HepG2 (cell line): ENCODE data around the gene MARCHF4. TPM values are rescaled to one million over a fixed set of nuclear protein-coding genes. Genes with fewer than 3 reads are reported as not detected.

Source experiments
- ATF5 ChIP-seq: sonication (generic); formaldehyde crosslinking; IDR thresholded peaks from 2 replicates; pipeline ENCODE4 v1.4.0; 2020; ENCODE audit warnings: mild to moderate bottlenecking, low read depth, missing genetic modification reagents
- ATF6 ChIP-seq: sonication (generic); formaldehyde crosslinking; conservative IDR thresholded peaks from 2 replicates; pipeline ENCODE4 v1.4.0; 2020; ENCODE audit warnings: missing genetic modification reagents
- BHLHE40 ChIP-seq: IDR thresholded peaks from 2 replicates; pipeline ENCODE4 v1.6.1; 2011; ENCODE audit warnings: low read length, improper control_type of control experiment
- FOXO4 ChIP-seq: sonication (generic); formaldehyde crosslinking; conservative IDR thresholded peaks from 2 replicates; pipeline ENCODE4 v1.8.1; 2023; ENCODE audit warnings: missing genetic modification reagents
- HNF1B ChIP-seq: sonication (generic); formaldehyde crosslinking; IDR thresholded peaks from 2 replicates; pipeline ENCODE4 v1.5.1; 2020; ENCODE audit warnings: mild to moderate bottlenecking, moderate library complexity, missing genetic modification reagents
- JARID2 ChIP-seq: sonication (generic); formaldehyde crosslinking; IDR thresholded peaks from 2 replicates; pipeline ENCODE4 v1.8.1; 2023; ENCODE audit warnings: missing genetic modification reagents, inconsistent platforms; ENCODE audit not compliant: insufficient replicate concordance
- MED8 ChIP-seq: sonication (generic); formaldehyde crosslinking; IDR thresholded peaks from 2 replicates; pipeline ENCODE4 v1.8.1; 2023; ENCODE audit warnings: mild to moderate bottlenecking, missing genetic modification reagents; ENCODE audit not compliant: insufficient replicate concordance
- PAXIP1 ChIP-seq: sonication (generic); formaldehyde crosslinking; conservative IDR thresholded peaks from 2 replicates; pipeline ENCODE4 v1.4.0; 2020; ENCODE audit warnings: mild to moderate bottlenecking, missing genetic modification reagents, moderate library complexity
- RXRB ChIP-seq: IDR thresholded peaks from 2 replicates; pipeline ENCODE4 v1.6.1; 2016; ENCODE audit warnings: borderline replicate concordance, missing genetic modification reagents, missing compliant biosample characterization
- SMARCC2 ChIP-seq: fragments of 450-650 bp; IDR thresholded peaks from 2 replicates; pipeline ENCODE4 v1.6.1; 2017; ENCODE audit warnings: antibody characterized with exemption, mild to moderate bottlenecking
- TEAD2 ChIP-seq: sonication (generic); formaldehyde crosslinking; IDR thresholded peaks from 2 replicates; pipeline ENCODE4 v1.9.0; 2021; ENCODE audit warnings: missing genetic modification reagents
- ZNF142 ChIP-seq: sonication (generic); formaldehyde crosslinking; IDR thresholded peaks from 2 replicates; pipeline ENCODE4 v1.4.0; 2020; ENCODE audit warnings: missing genetic modification reagents
- ZNF607 ChIP-seq: sonication (generic); formaldehyde crosslinking; IDR thresholded peaks from 2 replicates; pipeline ENCODE4 v1.5.1; 2020; ENCODE audit warnings: missing genetic modification reagents, mild to moderate bottlenecking, borderline replicate concordance
- polyA plus RNA-seq, 8 experiments: library from polyadenylated mRNA; depleted of rRNA in 3 of 8; stranded (reverse) in 7 of 8; unstranded in 1 of 8; fragments of >200 nt; fragmentation: Illumina TruSeq in 4 of 8; extraction: Trizol in 4 of 8; gene quantifications; 2 replicates each; pipeline versions ENCODE4 v1.2.1 to v1.2.3, GENCODE V29; 2011 to 2016; ENCODE audit warnings: low read depth in 4 of 8, missing spikeins in 1 of 8, mixed read lengths in 1 of 8; ENCODE audit not compliant: insufficient read depth in 1 of 8
- total RNA-seq, 5 experiments: library from RNA; depleted of rRNA; stranded (reverse); fragments of >200 nt; fragmentation: Illumina TruSeq; extraction: Trizol; gene quantifications; 2 replicates each; pipeline ENCODE4 v1.2.3, GENCODE V29; 2016; ENCODE audit warnings: low read depth in 1 of 5

The MARCHF4 gene
- total and polyA plus RNA-seq, 2 of the 13 experiments (the other 11 are each of a cell fraction or from before 2014, with no cell fraction given) = not detected

- TF ChIP-seq HNF1B (CRISPR knock-in tag) (no peak), JARID2 (CRISPR knock-in tag) (no peak), PAXIP1 (CRISPR knock-in tag) (peak; percentile 76), ZNF607 (CRISPR knock-in tag) (no peak), RXRB (CRISPR knock-in tag) (peak; percentile 54; the same call in 1 of the 2 replicates), FOXO4 (CRISPR knock-in tag) (no peak), SMARCC2 (no peak), MED8 (CRISPR knock-in tag) (no peak), ATF5 (CRISPR knock-in tag) (no peak), ATF6 (CRISPR knock-in tag) (no peak), BHLHE40 (no peak), ZNF142 (peak; percentile 46; the same call in 1 of the 2 replicates), TEAD2 (CRISPR knock-in tag) (0 out of 2 replicates have a peak, but pooled peaks have one; percentile 35)
These were observed 42.6 kb upstream of the MARCHF4 start (continued) for GRCh38 chr2:216414772-216415319.
